Measurements from ENCODE around the gene NAALADL2.

DNA sequence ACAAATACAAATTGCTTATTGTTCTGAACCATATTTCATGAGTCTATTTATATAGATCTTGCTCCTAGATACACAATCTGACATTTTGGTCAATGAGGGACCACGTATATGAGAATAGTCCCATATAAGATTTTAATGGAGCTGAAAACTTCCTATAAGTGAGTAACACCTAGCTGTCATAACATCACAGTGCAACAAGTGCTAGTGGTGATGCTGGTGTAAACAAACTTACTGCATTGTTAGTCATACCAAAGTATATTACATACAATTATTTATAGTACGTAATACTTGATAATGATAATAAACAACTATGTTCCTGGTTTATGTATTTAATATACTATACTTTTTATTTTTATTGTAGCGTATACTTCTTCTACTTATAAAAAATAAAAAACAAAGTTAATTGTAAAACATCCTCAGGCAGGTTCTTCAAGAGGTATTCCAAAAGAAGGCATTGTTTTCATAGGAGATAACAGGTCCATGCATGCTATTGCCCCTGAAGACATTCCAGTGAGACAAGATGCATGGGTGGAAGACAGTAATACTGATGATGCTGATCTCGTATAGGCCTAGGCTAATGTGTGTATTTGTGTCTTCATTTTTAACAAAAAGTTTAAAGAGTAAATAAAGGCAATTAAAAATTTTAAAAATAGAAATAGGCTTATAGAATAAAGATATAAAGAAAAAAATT is 46.8 kb upstream of the NAALADL2 start:
- no peak for TF ChIP-seq EZH2 (IDR thresholded peaks at IDR 0.05)
- TF ChIP-seq FOXP2 (optimal IDR thresholded peaks at IDR 0.05; ENCODE audit: control extremely low read depth, extremely low read length, insufficient read depth), result no peak
